ENCODE measurements around the gene ABHD12B. TPM values are rescaled to one million over a fixed set of nuclear protein-coding genes. Genes with fewer than 3 reads are reported as not detected.
A peak's percentile ranks its signal among the peaks of the same experiment; 100 is the strongest.

The ABHD12B gene
- total and polyA plus RNA-seq, 2 of the 13 experiments (the other 11 are each of a cell fraction or from before 2014, with no cell fraction given): not detected

DNA sequence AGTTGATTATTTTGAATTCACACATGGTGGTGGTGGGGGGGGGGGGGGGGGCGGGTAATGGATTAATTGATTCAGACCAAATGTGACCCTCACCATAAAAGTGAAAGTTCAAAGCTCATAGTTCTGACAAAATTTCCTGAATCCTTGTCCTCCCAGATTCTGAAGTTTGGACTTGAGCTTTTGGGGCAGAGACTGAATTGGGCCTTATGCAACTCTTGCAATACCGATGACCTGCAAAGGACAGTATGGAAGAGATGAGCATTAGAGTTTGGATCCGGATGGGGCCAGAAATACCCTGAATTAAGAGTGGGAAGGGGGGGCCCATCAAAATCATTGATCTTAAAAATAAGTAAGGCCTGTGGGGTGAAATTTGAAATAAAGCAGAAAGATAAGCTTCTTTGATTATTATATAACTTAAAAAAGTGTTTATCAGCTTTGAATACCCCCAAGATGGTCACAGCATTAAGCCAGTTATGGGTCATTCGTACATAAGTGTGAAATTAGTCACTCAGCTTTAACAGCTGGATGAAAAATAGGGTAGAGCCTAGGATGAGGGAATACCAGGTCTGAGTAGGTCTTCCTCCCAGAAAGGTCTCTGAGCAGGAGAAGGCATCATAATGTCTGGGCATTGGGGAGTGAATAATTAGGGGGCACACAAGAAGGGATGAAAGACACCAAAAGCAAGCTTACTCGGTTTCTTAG lies 74.5 kb downstream of the ABHD12B start (continued):
- TF ChIP-seq HIVEP1 (CRISPR knock-in tag; IDR thresholded peaks at IDR 0.05) (no peak), CEBPG (CRISPR knock-in tag; IDR thresholded peaks at IDR 0.05) (peak; percentile 56; the same call in 1 of the 2 replicates), CEBPB (IDR thresholded peaks at IDR 0.05; ENCODE audit: borderline replicate concordance, low read depth, low read length) (peak; percentile 3; the same call in 1 of the 2 replicates), TMF1 (CRISPR knock-in tag; IDR thresholded peaks at IDR 0.05; ENCODE audit: low read depth) (no peak), HNF4A (CRISPR knock-in tag; IDR thresholded peaks at IDR 0.05) (peak; percentile 87), ZNF570 (CRISPR knock-in tag; IDR thresholded peaks at IDR 0.05; ENCODE audit: borderline replicate concordance) (no peak), STAT5B (CRISPR knock-in tag; IDR thresholded peaks at IDR 0.05) (no peak), ZNF839 (CRISPR knock-in tag; IDR thresholded peaks at IDR 0.05; ENCODE audit: borderline replicate concordance) (no peak), ZNF557 (CRISPR knock-in tag; IDR thresholded peaks at IDR 0.05) (no peak), MTF2 (CRISPR knock-in tag; IDR thresholded peaks at IDR 0.05; ENCODE audit: borderline replicate concordance) (no peak), ZNF10 (CRISPR knock-in tag; IDR thresholded peaks at IDR 0.05; ENCODE audit: borderline replicate concordance, low read depth) (no peak), ZBTB7B (CRISPR knock-in tag; IDR thresholded peaks at IDR 0.05) (no peak), NKX3-1 (CRISPR knock-in tag; IDR thresholded peaks at IDR 0.05) (no peak), NR2F6 (IDR thresholded peaks at IDR 0.05) (0 out of 2 replicates have a peak, but pooled peaks have one; percentile 13), NR2F6 (CRISPR knock-in tag; IDR thresholded peaks at IDR 0.05) (no peak), NFE2L2 (IDR thresholded peaks at IDR 0.05; ENCODE audit: low read length) (no peak), ZNF335 (CRISPR knock-in tag; IDR thresholded peaks at IDR 0.05) (no peak), HOXA7 (CRISPR knock-in tag; IDR thresholded peaks at IDR 0.05) (no peak), ZBTB3 (CRISPR knock-in tag; IDR thresholded peaks at IDR 0.05; ENCODE audit: borderline replicate concordance, low read depth) (no peak), ZFX (CRISPR knock-in tag; IDR thresholded peaks at IDR 0.05; ENCODE audit: low read depth) (no peak), NR3C1 (CRISPR knock-in tag; IDR thresholded peaks at IDR 0.05) (no peak), KDM2A (CRISPR knock-in tag; IDR thresholded peaks at IDR 0.05; ENCODE audit: borderline replicate concordance, low read depth) (no peak), ZNF598 (CRISPR knock-in tag; IDR thresholded peaks at IDR 0.05; ENCODE audit: borderline replicate concordance) (no peak), TBX3 (IDR thresholded peaks at IDR 0.05; ENCODE audit: borderline replicate concordance) (no peak), KAT8 (CRISPR knock-in tag; IDR thresholded peaks at IDR 0.05) (no peak), ZBTB21 (CRISPR knock-in tag; IDR thresholded peaks at IDR 0.05) (no peak), TCF7L2 (IDR thresholded peaks at IDR 0.05; ENCODE audit: low read depth, low read length) (no peak), ZNF343 (CRISPR knock-in tag; IDR thresholded peaks at IDR 0.05) (no peak), ZNF562 (CRISPR knock-in tag; IDR thresholded peaks at IDR 0.05; ENCODE audit: borderline replicate concordance) (no peak)
- TF ChIP-seq, protein P1, sequence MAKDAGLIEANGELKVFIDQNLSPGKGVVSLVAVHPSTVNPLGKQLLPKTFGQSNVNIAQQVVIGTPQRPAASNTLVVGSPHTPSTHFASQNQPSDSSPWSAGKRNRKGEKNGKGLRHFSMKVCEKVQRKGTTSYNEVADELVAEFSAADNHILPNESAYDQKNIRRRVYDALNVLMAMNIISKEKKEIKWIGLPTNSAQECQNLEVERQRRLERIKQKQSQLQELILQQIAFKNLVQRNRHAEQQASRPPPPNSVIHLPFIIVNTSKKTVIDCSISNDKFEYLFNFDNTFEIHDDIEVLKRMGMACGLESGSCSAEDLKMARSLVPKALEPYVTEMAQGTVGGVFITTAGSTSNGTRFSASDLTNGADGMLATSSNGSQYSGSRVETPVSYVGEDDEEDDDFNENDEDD (CRISPR knock-in tag; IDR thresholded peaks at IDR 0.05; ENCODE audit: borderline replicate concordance): no peak
- TF ChIP-seq, protein P2, sequence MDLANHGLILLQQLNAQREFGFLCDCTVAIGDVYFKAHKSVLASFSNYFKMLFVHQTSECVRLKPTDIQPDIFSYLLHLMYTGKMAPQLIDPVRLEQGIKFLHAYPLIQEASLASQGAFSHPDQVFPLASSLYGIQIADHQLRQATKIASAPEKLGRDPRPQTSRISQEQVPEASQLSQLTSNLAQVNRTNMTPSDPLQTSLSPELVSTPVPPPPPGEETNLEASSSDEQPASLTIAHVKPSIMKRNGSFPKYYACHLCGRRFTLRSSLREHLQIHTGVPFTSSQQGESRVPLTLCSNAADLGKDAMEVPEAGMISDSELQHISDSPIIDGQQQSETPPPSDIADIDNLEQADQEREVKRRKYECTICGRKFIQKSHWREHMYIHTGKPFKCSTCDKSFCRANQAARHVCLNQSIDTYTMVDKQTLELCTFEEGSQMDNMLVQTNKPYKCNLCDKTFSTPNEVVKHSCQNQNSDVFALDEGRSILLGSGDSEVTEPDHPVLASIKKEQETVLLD (CRISPR knock-in tag; IDR thresholded peaks at IDR 0.05; ENCODE audit: low read depth): no peak
- TF ChIP-seq, protein P3, sequence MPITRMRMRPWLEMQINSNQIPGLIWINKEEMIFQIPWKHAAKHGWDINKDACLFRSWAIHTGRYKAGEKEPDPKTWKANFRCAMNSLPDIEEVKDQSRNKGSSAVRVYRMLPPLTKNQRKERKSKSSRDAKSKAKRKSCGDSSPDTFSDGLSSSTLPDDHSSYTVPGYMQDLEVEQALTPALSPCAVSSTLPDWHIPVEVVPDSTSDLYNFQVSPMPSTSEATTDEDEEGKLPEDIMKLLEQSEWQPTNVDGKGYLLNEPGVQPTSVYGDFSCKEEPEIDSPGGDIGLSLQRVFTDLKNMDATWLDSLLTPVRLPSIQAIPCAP (CRISPR knock-in tag; IDR thresholded peaks at IDR 0.05; ENCODE audit: low read depth): no peak
